Measurements from ENCODE around the gene RAB3A. TPM values are rescaled to one million over a fixed set of nuclear protein-coding genes. Genes with fewer than 3 reads are reported as not detected.

RAB3A gene
- total and polyA plus RNA-seq, 9 of the 15 experiments (the other 6 are each of a cell fraction or from before 2014, with no cell fraction given): 0.17 to 5.1 (median 0.90) TPM; not detected in 1

GRCh38 chr19:18205200-18205892 lies 1.5 kb upstream of the RAB3A start:
- FAIRE-seq (no peak), DNase-seq (ENCODE audit: extremely low read depth in 1 of 4, low spot score in 3 of 4) (peak; percentile 65 to 87 (median 70)), ATAC-seq (peak; percentile 56)
- H3K9ac ChIP-seq (ENCODE audit: insufficient read depth in 1 of 2, low read depth in 2 of 2, low read length in 2 of 2): peak overlapping the region; percentile 86 to 95
- H3K27ac ChIP-seq (ENCODE audit: extremely low read depth, low read depth, low read length): peak overlapping the region; percentile 86
- peaks cover 25% of the 10 kb centered on the region for H3K79me2 ChIP-seq (ENCODE audit: control insufficient read depth, insufficient read depth, low read length)
- no peaks in the 10 kb centered on the region for H3K27me3 ChIP-seq (ENCODE audit: control insufficient read depth in 2 of 2, insufficient read depth in 2 of 2, low read length in 2 of 2)
- peak overlapping the region; percentile 68 for H3K4me3 ChIP-seq
- in situ Hi-C loops (cut with MboI): loop anchor here (5.0 kb wide), 1 partner anchor 47 kb away; no protein-coding TSS in a partner anchor
- peaks cover 14 to 45% of the 10 kb centered on the region in 2 experiments; a peak in 4 of 5 replicates for H3K4me1 ChIP-seq (replicated peaks in 1 of 2; ENCODE audit: control insufficient read depth in 2 of 2, insufficient read depth in 2 of 2, low read length in 2 of 2)
- H3K36me3 ChIP-seq (ENCODE audit: control insufficient read depth, insufficient read depth, low read length): peaks cover 16% of the 10 kb centered on the region; the same call in 1 of the 3 replicates
- intact Hi-C loops (cut with micrococcal nuclease): loop anchor here (5.0 kb wide), 1 partner anchor 122 kb away; no protein-coding TSS in a partner anchor
- no peaks in the 10 kb centered on the region; the same call in 1 of the 2 replicates for H4K20me1 ChIP-seq (replicated peaks; ENCODE audit: control insufficient read depth, insufficient read depth, low read length)
- WGBS (ENCODE audit: insufficient coverage, low coverage, missing lambda C conversion rate): 30% methylated on average over 32 of the region's 36 CpGs
- ChIA-PET CTCF (ENCODE audit: low intra/inter-chr PET ratio) (interaction anchor here (0.5 to 1.1 kb wide), 2 partner anchors 69 to 118 kb away, joined by 3 to 4 read pairs; partner anchors contain the start of gene LSM4), POLR2A (interaction anchor here (0.6 to 3.5 kb wide), 14 partner anchors 9 to 371 kb away, joined by 3 to 28 read pairs (median 4); partner anchors contain the start of genes GDF15, IQCN, JUND and MPV17L2)
- peak overlapping the region; percentile 90 for H2AFZ ChIP-seq (ENCODE audit: low read depth, low read length)
- H3K4me2 ChIP-seq (ENCODE audit: insufficient read depth, low read length): peak overlapping the region; percentile 82
- no TSS peak for BruUV-seq (replicated peaks)
- H3K9me3 ChIP-seq (replicated peaks; ENCODE audit: control insufficient read depth, insufficient read depth, low read depth, low read length): no peaks in the 10 kb centered on the region
- no peaks in the 10 kb centered on the region for H3K9me1 ChIP-seq (ENCODE audit: control insufficient read depth, insufficient read depth, low read length)
- TF ChIP-seq SRF (CRISPR knock-in tag; IDR thresholded peaks at IDR 0.05) (no peak), PBX2 (CRISPR knock-in tag; IDR thresholded peaks at IDR 0.05; ENCODE audit: low read depth) (no peak), PBX2 (tag; conservative IDR thresholded peaks at IDR 0.05; ENCODE audit: low read depth) (no peak), FOXA1 (IDR thresholded peaks at IDR 0.05; ENCODE audit: borderline replicate concordance) (no peak), ZBTB40 (IDR thresholded peaks at IDR 0.05) (no peak), ZBTB40 (CRISPR knock-in tag; IDR thresholded peaks at IDR 0.05) (no peak), MTA2 (IDR thresholded peaks at IDR 0.05; ENCODE audit: low read depth) (no peak)
